HG02870 (cell line): Measurements from ENCODE around the gene FPR3.
"Not testable (repeated sequence)": the region's sequence is repeated elsewhere in the genome, so short reads cannot be mapped to it uniquely, and the experiment has no call there.

Experiments used
- ATAC-seq: cut with Tn5 transposase; IDR thresholded peaks from one replicate; pipeline ENCODE4 v1.9.1; 2021; ENCODE audit warnings: mild to moderate bottlenecking, moderate library complexity; ENCODE audit not compliant: unreplicated experiment

Gene FPR3

DNA sequence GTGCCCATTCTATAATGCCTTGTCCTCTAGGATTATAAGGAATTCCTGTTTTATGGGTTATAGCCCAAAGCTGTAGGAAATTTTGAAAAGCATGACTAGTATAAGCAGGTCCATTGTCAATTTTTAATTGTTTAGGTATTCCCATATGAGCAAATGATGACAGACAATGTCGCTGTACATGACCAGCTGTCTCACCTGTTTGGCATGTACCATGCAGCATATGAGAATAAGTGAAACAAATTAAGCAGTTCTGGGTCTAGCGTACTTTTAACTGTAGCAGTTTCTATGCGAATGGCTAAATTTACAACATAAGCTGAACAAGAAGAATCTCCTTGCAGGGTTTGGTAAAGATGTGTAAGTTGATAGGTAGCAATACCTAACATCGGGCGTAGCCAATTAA is 11.6 kb downstream of the FPR3 start:
- not testable (repeated sequence) for ATAC-seq

GRCh38 chr19:51807111-51807701 is 12.2 kb downstream of the FPR3 start:
- no peak for ATAC-seq

GRCh38 chr19:51807925-51808324 is 13.0 kb downstream of the FPR3 start:
- no peak for ATAC-seq

DNA sequence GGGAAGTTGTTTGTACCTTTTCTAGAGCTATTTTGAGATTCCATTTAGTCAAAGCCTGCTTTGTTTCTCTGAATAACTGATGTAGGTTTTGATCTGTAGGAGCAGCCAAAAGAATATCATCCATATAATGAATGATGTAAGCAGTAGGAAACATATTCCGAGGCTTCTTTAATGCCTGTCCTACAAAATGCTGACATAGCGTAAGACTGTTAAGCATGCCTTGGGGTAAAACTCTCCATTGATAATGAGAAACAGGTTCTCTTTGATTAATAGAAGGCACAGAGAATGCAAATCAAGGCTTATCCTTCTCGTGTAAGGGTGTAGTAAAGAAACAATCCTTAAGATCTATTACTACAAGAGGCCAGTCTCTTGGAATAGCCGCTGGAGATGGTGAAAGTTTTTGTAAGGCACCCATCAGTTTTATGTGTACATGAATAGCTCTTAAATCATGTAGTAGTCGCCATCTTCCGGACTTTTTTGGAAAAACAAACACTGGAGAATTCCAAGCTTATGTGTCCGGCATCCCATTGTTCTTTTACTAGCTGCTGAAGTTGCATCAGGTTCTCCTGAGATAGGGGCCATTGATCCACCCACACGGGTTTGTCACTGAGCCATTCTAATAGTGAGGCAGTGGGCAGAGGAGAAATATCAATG is 13.5 kb downstream of the FPR3 start:
- no peak for ATAC-seq

GRCh38 chr19:51809787-51810186 is 14.8 kb downstream of the FPR3 start:
- ATAC-seq = no peak

GRCh38 chr19:51810223-51810622 is 15.3 kb downstream of the FPR3 start:
- no peak for ATAC-seq

GRCh38 chr19:51811344-51811743 is 16.4 kb downstream of the FPR3 start:
- ATAC-seq = no peak

DNA sequence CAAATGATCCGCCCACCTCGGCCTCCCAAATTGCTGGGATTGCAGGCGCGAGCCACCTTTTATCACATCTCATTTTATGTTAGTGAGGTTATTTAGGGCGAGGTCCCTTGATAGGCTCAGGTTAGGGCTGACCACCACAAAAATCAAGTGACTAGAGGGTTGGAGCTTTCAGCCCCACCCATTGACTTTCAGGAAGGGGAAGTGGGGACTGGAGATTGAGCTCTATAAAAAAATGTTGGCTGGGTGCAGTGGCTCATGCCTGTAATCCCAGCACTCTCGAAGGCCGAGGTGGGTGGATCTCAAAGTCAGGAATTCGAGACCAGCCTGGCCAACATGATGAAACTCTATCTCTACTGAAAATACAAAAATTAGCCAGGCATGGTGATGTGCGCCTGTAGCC is 20.1 kb downstream of the FPR3 start:
- ATAC-seq = no peak

- no peak for ATAC-seq
Observed at GRCh38 chr19:51816711-51817110, 21.8 kb downstream of the FPR3 start.

DNA sequence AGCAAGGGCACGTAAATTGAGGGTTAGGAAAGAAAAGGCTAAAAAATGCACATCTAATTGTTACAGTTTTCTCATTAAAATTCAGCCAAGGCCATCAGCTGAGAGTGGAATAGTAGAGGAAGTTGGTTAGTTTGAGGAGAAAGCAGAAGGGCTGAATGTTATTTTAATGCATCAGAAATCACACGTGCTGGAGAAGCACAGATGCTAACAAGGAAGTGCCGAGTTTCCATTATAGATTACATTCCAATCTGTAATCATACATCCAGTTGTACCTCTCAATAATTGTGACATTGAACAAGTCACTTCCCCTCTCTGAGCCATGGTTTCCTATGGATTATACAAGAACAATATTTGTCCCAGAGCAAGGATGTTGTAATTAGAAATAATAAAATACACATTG is 25.1 kb downstream of the FPR3 start:
- ATAC-seq = no peak

GRCh38 chr19:51820831-51821446 is 26.0 kb downstream of the FPR3 start:
- ATAC-seq = no peak

DNA sequence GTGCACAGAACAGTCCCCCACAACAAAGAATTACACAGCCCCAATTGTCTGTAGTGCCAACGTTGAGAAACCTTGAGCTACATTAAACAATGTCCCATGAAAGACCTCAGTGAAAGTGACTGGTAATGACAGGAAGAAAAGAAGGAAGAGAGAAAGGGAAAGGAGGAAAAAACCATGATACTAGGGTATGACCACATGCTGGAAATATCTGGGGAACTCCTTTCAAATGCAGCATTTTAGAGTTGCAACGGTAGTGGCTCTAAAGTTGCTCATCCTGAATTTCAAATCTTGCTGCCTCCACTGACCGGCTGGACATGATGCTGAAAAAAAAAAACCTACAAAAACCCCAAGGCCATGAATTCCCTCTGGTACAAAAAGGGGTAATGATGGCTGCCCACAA is 26.5 kb downstream of the FPR3 start:
- no peak for ATAC-seq

DNA sequence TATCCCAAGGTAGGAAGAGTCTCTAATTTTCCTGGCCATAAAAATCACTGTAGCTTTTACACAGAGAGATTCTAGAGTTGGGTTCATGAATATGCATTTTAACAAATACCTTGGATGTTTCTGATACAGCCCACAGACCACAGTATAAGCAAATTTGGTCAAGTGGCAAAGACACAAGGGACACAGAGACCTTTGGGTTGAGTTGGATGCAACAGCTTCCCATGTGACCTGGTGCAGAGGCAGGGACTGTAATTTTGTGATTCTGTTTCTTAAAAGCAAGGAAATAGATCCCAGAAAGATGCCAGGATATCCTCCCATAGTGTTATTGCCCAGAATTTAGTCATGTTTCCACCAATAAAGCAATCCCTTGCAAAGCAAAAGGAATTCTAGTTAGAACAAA is 27.0 kb downstream of the FPR3 start:
- no peak for ATAC-seq

- no peak for ATAC-seq
Observed at GRCh38 chr19:51822325-51822724, 27.4 kb downstream of the FPR3 start.

- no peak for ATAC-seq
Observed at GRCh38 chr19:51822946-51823345, 28.0 kb downstream of the FPR3 start.

- no peak for ATAC-seq
Observed at GRCh38 chr19:51824281-51825005, 29.5 kb downstream of the FPR3 start.

DNA sequence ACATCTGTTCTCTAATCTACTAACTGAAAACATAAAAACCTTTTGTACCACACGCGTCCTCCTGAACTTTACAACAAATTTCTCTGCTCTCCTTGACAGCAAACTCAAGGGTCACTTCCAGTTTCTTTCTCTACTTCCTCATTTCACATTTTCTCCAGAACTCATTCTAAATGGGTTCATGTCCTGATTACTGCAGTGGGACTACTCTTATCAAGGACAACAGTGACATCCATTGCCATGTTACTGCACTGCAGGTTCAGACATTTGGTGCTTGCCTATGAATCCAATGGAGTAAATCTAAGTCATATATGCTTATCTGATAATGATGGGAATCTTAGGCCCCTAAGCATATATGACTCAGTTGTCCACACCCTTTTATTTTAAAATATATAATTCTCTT is 35.3 kb downstream of the FPR3 start:
- ATAC-seq = no peak

DNA sequence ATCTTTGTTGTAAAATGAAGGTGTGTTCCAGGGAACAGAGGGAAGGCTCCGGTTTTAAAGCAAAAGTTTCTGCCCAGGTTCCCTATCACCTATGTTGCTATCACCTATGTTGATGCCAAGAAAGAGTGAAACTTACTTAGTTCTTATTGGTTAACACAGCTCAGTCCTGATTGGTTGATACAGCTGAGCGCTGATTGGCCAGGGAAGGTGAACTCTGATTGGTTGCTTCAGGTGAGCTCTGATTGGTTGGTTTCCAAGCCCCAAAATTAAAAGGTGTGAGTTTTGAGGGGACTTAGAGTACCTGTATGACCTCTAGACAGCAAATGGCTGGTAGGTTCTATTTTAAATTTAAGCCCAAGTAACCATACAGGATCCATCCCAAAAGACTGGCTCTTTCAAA is 42.2 kb downstream of the FPR3 start:
- ATAC-seq = no peak

DNA sequence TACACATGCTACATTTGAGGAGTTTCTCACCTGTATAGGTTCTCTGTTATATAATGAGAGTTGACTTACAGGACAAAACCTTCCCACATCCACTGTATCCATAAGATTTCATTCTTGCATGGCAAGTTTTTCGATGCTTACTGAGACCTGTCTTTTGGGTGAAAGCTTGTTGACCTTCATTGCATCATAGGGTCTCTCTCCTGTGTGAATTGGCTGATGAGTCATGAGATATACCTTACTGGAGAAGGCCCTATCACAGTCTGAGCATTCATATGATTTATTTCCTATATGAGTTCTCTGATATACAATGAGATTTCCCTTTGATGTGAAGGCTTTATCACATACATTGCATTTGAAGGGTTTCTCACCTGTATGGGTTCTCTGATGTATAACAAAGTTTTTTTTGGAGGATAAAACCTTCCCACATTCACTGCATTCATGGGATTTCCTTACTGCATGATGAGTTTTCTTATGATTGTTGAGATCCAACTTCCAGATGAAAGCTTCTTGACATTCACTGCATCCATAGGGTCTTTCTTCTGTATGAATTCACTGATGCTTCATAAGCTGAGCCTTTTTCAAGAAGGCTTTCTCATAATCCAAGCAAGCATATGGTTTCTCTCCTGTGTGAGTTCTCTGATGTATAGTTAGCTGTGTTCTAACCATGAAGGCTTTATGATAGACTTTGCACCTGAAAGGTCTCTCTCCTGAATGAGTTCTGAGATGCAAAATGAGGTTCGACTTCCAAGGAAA is 67.1 kb downstream of the FPR3 start:
- ATAC-seq = no peak

GRCh38 chr19:51873097-51873496 is 78.1 kb downstream of the FPR3 start:
- no peak for ATAC-seq
